Testis (tissue), 3 donors: ENCODE measurements around the gene MACROD2. TPM values are rescaled to one million over a fixed set of nuclear protein-coding genes. Genes with fewer than 3 reads are reported as not detected.

Experiments
- DNase-seq: peaks from one replicate; pipeline ENCODE4 v3.0.0-alpha.2; 2019
- H3K27ac ChIP-seq, 2 donors: fragments of 200-600 bp; sonication (generic); one replicate each; pipeline ENCODE4 v1.5.1; 2019
- H3K27me3 ChIP-seq: fragments of 200-600 bp; sonication (generic); one replicate; pipeline ENCODE4 v1.5.1; 2019
- H3K36me3 ChIP-seq: fragments of 200-600 bp; sonication (generic); one replicate; pipeline ENCODE4 v1.5.1; 2017; ENCODE audit warnings: low read depth; ENCODE audit errors: missing control alignments
- H3K4me1 ChIP-seq: fragments of 200-600 bp; sonication (generic); one replicate; pipeline ENCODE4 v1.5.1; 2019
- H3K4me3 ChIP-seq, 2 donors: fragments of 200-600 bp; sonication (generic); one replicate each; pipeline ENCODE4 v1.5.1; 2017 to 2019
- H3K9me3 ChIP-seq: fragments of 200-600 bp; sonication (generic); one replicate; pipeline ENCODE4 v1.5.1; 2017
- CTCF ChIP-seq, 3 experiments: fragments of 450-650 bp in 2 of 3; fragments of 200-600 bp in 1 of 3; sonication (generic) in 1 of 3; IDR thresholded peaks; one replicate each; pipeline ENCODE4 v1.5.1; 2016 to 2019; ENCODE audit warnings: antibody characterized with exemption in 3 of 3, mild to moderate bottlenecking in 2 of 3, moderate library complexity in 1 of 3
- POLR2A ChIP-seq: fragments of 450-650 bp; IDR thresholded peaks from one replicate; pipeline ENCODE4 v1.6.1; 2017; ENCODE audit warnings: antibody characterized with exemption, mild to moderate bottlenecking, moderate library complexity
- WGBS, 2 donors: methylation state at CpG; one replicate each; pipeline ENCODE4 v1.1.5; 2018; 5-methylcytosine and 5-hydroxymethylcytosine counted together
- intact Hi-C: fragments of 100-400 bp; cut with DNase I; formaldehyde crosslinking; loops from one replicate; pipeline ENCODE4 v1.15.1; 2023; ENCODE audit warnings: low total_unique reads
- polyA plus RNA-seq: library from polyadenylated mRNA; stranded (reverse); fragments of 350-450 nt; fragmentation: Illumina TruSeq; extraction: RNeasy Lipid Tissue Mini Kit (QIAGEN cat#74804); gene quantifications from one replicate; pipeline ENCODE4 v1.2.3, GENCODE V29; 2014; ENCODE audit warnings: low read depth, low replicate concordance; ENCODE audit not compliant: insufficient read depth
- total RNA-seq, 2 donors: library from RNA; depleted of rRNA; stranded (reverse); fragments of >200 nt; gene quantifications; one replicate each; pipeline ENCODE4 v1.2.3, GENCODE V29; 2016

MACROD2 gene
- total and polyA plus RNA-seq, 3 donors from 2014 or later: 12.6 to 20.6 (median 16.8) TPM

DNA sequence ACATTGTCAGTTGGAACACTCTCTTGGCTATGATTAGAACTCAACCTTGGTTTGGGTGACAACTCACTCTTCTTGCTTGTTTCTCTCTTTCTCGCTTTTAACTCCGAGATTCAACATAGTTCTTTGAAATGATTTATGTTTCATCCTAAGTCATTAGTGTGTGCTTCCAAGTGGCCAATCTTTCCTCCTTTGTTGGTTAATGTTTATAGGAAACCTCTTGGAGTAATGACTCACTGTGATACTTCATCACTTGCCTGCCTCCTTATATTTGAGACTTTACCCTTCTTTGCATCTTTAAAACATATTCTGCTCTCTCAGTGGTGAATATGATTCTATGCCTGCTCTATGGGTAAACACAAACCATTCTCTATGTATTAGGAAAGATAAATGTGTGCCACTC is 621.8 kb downstream of the MACROD2 start:
- no peak for DNase-seq
- WGBS, 2 donors: 66 to 74% methylated on average over 2 of the region's 2 CpGs
- no peaks in the 10 kb centered on the region for H3K4me1 ChIP-seq
- no peaks in the 10 kb centered on the region for H3K36me3 ChIP-seq
- H3K27me3 ChIP-seq: no peaks in the 10 kb centered on the region
- no peak overlapping the region for H3K4me3 ChIP-seq
- TF ChIP-seq CTCF (IDR thresholded peaks at IDR 0.05): no peak
- no peak for TF ChIP-seq POLR2A
- H3K27ac ChIP-seq: no peak overlapping the region
- H3K9me3 ChIP-seq: no peaks in the 10 kb centered on the region
- intact Hi-C loops: no loop called here

- no peaks in the 10 kb centered on the region for H3K27me3 ChIP-seq
- no peak overlapping the region for H3K4me3 ChIP-seq
- no peak overlapping the region for H3K27ac ChIP-seq
- DNase-seq: no peak
- no peaks in the 10 kb centered on the region for H3K4me1 ChIP-seq
- TF ChIP-seq CTCF (IDR thresholded peaks at IDR 0.05): no peak
- no peak for TF ChIP-seq POLR2A
- no peaks in the 10 kb centered on the region for H3K9me3 ChIP-seq
- intact Hi-C loops: no loop called here
- H3K36me3 ChIP-seq: no peaks in the 10 kb centered on the region
- WGBS, 2 donors: 91 to 97% methylated on average over 1 of the region's 1 CpG
These were observed 624.1 kb downstream of the MACROD2 start for GRCh38 chr20:14619411-14619810.

DNA sequence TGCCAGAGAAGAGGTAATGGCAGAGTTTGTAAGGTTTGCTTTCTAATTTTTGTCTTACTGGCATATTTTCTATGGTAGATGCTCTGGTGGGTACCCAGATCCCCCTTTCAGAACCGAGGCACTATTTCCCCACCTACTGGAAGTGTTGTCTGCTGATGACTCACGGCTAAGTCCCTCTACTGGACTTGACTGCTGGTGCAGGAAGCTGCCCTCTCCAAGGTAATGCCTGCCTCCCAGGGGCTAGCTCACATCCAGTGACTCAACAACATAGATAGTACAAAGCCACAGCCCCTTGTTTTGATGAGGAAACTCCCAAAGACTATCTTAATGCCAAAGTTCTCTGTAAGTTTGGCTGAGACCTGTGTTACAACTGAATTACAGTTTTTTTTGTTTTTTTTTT is 627.5 kb downstream of the MACROD2 start:
- TF ChIP-seq CTCF (IDR thresholded peaks at IDR 0.05) (no peak), POLR2A (no peak)
- WGBS, 2 donors: 81% methylated on average over 2 of the region's 2 CpGs
- DNase-seq: no peak
- intact Hi-C loops: no loop called here
- H3K9me3 ChIP-seq: no peaks in the 10 kb centered on the region
- no peaks in the 10 kb centered on the region for H3K27me3 ChIP-seq
- H3K36me3 ChIP-seq: no peaks in the 10 kb centered on the region
- no peak overlapping the region for H3K4me3 ChIP-seq
- no peak overlapping the region for H3K27ac ChIP-seq
- H3K4me1 ChIP-seq: no peaks in the 10 kb centered on the region

GRCh38 chr20:14631011-14631410 is 635.7 kb downstream of the MACROD2 start:
- Histone ChIP-seq H3K36me3 (no peaks in the 10 kb centered on the region), H3K27ac (no peak overlapping the region), H3K9me3 (no peaks in the 10 kb centered on the region), H3K27me3 (no peaks in the 10 kb centered on the region), H3K4me1 (no peaks in the 10 kb centered on the region), H3K4me3 (no peak overlapping the region)
- TF ChIP-seq POLR2A: no peak
- TF ChIP-seq CTCF (IDR thresholded peaks at IDR 0.05): no peak
- no peak for DNase-seq
- WGBS, 2 donors: 78 to 84% methylated on average over 4 of the region's 4 CpGs
- intact Hi-C loops: no loop called here

DNA sequence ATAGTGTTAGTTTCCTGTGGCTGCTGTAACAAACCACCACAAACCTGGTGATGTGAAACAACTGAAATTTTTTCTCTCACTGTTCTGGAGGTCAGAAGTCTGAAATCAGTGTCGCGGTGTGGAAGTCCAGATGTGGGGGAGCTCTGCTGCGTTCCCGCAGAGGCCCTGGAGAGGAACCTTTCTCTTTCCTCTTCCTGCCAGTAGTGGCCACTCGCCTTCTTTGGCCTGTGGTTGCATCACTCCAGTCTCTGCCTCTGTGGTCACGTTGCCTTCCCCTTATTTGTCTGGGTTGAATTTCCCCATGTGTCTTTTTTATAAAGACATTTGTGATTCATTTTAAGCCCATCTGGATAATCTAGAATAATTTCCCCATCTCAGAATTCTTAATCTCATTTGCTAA is 637.6 kb downstream of the MACROD2 start:
- no peaks in the 10 kb centered on the region for H3K36me3 ChIP-seq
- no peaks in the 10 kb centered on the region for H3K27me3 ChIP-seq
- no peak for DNase-seq
- WGBS, 2 donors: 86 to 92% methylated on average over 6 of the region's 6 CpGs
- no peak overlapping the region for H3K27ac ChIP-seq
- H3K4me1 ChIP-seq: no peaks in the 10 kb centered on the region
- no peak for TF ChIP-seq POLR2A
- TF ChIP-seq CTCF (IDR thresholded peaks at IDR 0.05): no peak
- intact Hi-C loops: no loop called here
- H3K9me3 ChIP-seq: no peaks in the 10 kb centered on the region
- H3K4me3 ChIP-seq: no peak overlapping the region
